ENCODE data around the gene JAKMIP3.

The JAKMIP3 gene

GRCh38 chr10:132065491-132066105, at the start of gene JAKMIP3:
Gene JAKMIP3 (plus strand): TSS chr10:132065946. CDS start chr10:132104809, 38,863 bp downstream.
- H4K20me1 ChIP-seq (ENCODE audit: insufficient read depth, low read length), result peaks cover 2% of the 10 kb centered on the region; the same call in 1 of the 2 replicates
- H3K79me2 ChIP-seq (ENCODE audit: insufficient read depth, low read length), result no peaks in the 10 kb centered on the region
- H3K36me3 ChIP-seq (ENCODE audit: insufficient read depth, low read length), result no peaks in the 10 kb centered on the region
- no peaks in the 10 kb centered on the region for H3K4me1 ChIP-seq (ENCODE audit: insufficient read depth, low read length)
- H3K4me2 ChIP-seq (ENCODE audit: insufficient read depth, low read length), result no peak within 1 kb of the TSS
- H3K9me3 ChIP-seq (ENCODE audit: insufficient read depth, low read length, severe bottlenecking), result no peaks in the 10 kb centered on the region
- H2AFZ ChIP-seq (ENCODE audit: low read depth, low read length), result no peak within 1 kb of the TSS
- no peaks in the 10 kb centered on the region for H3K27me3 ChIP-seq (ENCODE audit: insufficient read depth, low read length, poor library complexity)
- DNase-seq (no peak), ATAC-seq (ENCODE audit: insufficient read depth, low read depth) (no peak)
- TF ChIP-seq CTCF (IDR thresholded peaks at IDR 0.05; ENCODE audit: borderline replicate concordance, extremely low read depth, low read length, poor library complexity, severe bottlenecking), result no peak
- TF ChIP-seq EZH2 (IDR thresholded peaks at IDR 0.05; ENCODE audit: borderline replicate concordance, low read depth, low read length, severe bottlenecking), result no peak
- no peak within 1 kb of the TSS for H3K4me3 ChIP-seq (ENCODE audit: low read depth in 1 of 2, low read length in 2 of 2)
- no peak within 1 kb of the TSS for H3K27ac ChIP-seq (ENCODE audit: low read length)
- no peak within 1 kb of the TSS for H3K9ac ChIP-seq (ENCODE audit: low read depth, low read length)

GRCh38 chr10:132016514-132016913, 49.2 kb upstream of the JAKMIP3 start:
- no peak overlapping the region for H3K4me3 ChIP-seq (ENCODE audit: low read depth in 1 of 2, low read length in 2 of 2)
- no peaks in the 10 kb centered on the region for H3K79me2 ChIP-seq (ENCODE audit: insufficient read depth, low read length)
- H3K9ac ChIP-seq (ENCODE audit: low read depth, low read length), result no peak overlapping the region
- H2AFZ ChIP-seq (ENCODE audit: low read depth, low read length), result no peak overlapping the region
- no peaks in the 10 kb centered on the region for H4K20me1 ChIP-seq (ENCODE audit: insufficient read depth, low read length)
- H3K4me1 ChIP-seq (ENCODE audit: insufficient read depth, low read length), result no peaks in the 10 kb centered on the region
- H3K9me3 ChIP-seq (ENCODE audit: insufficient read depth, low read length, severe bottlenecking), result no peaks in the 10 kb centered on the region
- no peak overlapping the region for H3K4me2 ChIP-seq (ENCODE audit: insufficient read depth, low read length)
- H3K27me3 ChIP-seq (ENCODE audit: insufficient read depth, low read length, poor library complexity), result no peaks in the 10 kb centered on the region
- DNase-seq (no peak), ATAC-seq (ENCODE audit: insufficient read depth, low read depth) (no peak)
- H3K36me3 ChIP-seq (ENCODE audit: insufficient read depth, low read length), result no peaks in the 10 kb centered on the region
- TF ChIP-seq CTCF (IDR thresholded peaks at IDR 0.05; ENCODE audit: borderline replicate concordance, extremely low read depth, low read length, poor library complexity, severe bottlenecking), result no peak
- TF ChIP-seq EZH2 (IDR thresholded peaks at IDR 0.05; ENCODE audit: borderline replicate concordance, low read depth, low read length, severe bottlenecking), result no peak
- H3K27ac ChIP-seq (ENCODE audit: low read length), result no peak overlapping the region

- no peak overlapping the region for H3K4me3 ChIP-seq (ENCODE audit: low read depth in 1 of 2, low read length in 2 of 2)
- H3K9me3 ChIP-seq (ENCODE audit: insufficient read depth, low read length, severe bottlenecking), result no peaks in the 10 kb centered on the region
- no peak for DNase-seq
- H4K20me1 ChIP-seq (ENCODE audit: insufficient read depth, low read length), result no peaks in the 10 kb centered on the region
- no peak overlapping the region for H3K9ac ChIP-seq (ENCODE audit: low read depth, low read length)
- H3K4me2 ChIP-seq (ENCODE audit: insufficient read depth, low read length), result no peak overlapping the region
- TF ChIP-seq EZH2 (IDR thresholded peaks at IDR 0.05; ENCODE audit: borderline replicate concordance, low read depth, low read length, severe bottlenecking), result no peak
- TF ChIP-seq CTCF (IDR thresholded peaks at IDR 0.05; ENCODE audit: borderline replicate concordance, extremely low read depth, low read length, poor library complexity, severe bottlenecking), result no peak
- no peak for ATAC-seq (ENCODE audit: insufficient read depth, low read depth)
- H3K79me2 ChIP-seq (ENCODE audit: insufficient read depth, low read length), result no peaks in the 10 kb centered on the region
- H3K4me1 ChIP-seq (ENCODE audit: insufficient read depth, low read length), result no peaks in the 10 kb centered on the region
- H3K27ac ChIP-seq (ENCODE audit: low read length), result no peak overlapping the region
- no peaks in the 10 kb centered on the region for H3K36me3 ChIP-seq (ENCODE audit: insufficient read depth, low read length)
- no peak overlapping the region for H2AFZ ChIP-seq (ENCODE audit: low read depth, low read length)
- no peaks in the 10 kb centered on the region for H3K27me3 ChIP-seq (ENCODE audit: insufficient read depth, low read length, poor library complexity)
These were observed 47.3 kb upstream of the JAKMIP3 start for GRCh38 chr10:132018446-132018845.
